NCI-H2081 treated with DMSO at 0.1 percent for 48 hours (cell line): Measurements from ENCODE around the gene LANCL3.

Experiments
- DNase-seq: peaks from one replicate; lab custom pipeline; 2025; lab: John Stamatoyannopoulos, UW

Gene LANCL3

GRCh38 chrX:37684426-37684825, 113.0 kb downstream of the LANCL3 start:
- DNase-seq: no peak

GRCh38 chrX:37684973-37685372, 113.5 kb downstream of the LANCL3 start:
- no peak for DNase-seq

GRCh38 chrX:37685381-37686359, 114.2 kb downstream of the LANCL3 start, which contains the start of gene XK:
Gene XK, plus strand, starts transcription at chrX:37685791. Its CDS starts 171 bp downstream, at chrX:37685962.
- no peak for DNase-seq

GRCh38 chrX:37686369-37686995, 115.0 kb downstream of the LANCL3 start:
- DNase-seq: no peak

- DNase-seq: no peak
Measured at GRCh38 chrX:37686996-37687395, 115.5 kb downstream of the LANCL3 start.

- DNase-seq: no peak
Measured at GRCh38 chrX:37690119-37690518, 118.7 kb downstream of the LANCL3 start.

- DNase-seq: no peak
Measured at GRCh38 chrX:37692918-37693317, 121.5 kb downstream of the LANCL3 start.

GRCh38 chrX:37697169-37697760, 125.8 kb downstream of the LANCL3 start:
- DNase-seq: no peak

- no peak for DNase-seq
Measured at GRCh38 chrX:37701588-37701987, 130.1 kb downstream of the LANCL3 start.

- no peak for DNase-seq
Measured at GRCh38 chrX:37711991-37712390, 140.5 kb downstream of the LANCL3 start.

GRCh38 chrX:37712458-37712857, 141.0 kb downstream of the LANCL3 start:
- no peak for DNase-seq

GRCh38 chrX:37714479-37714878, 143.0 kb downstream of the LANCL3 start:
- no peak for DNase-seq

- DNase-seq: no peak
Measured at GRCh38 chrX:37716602-37717001, 145.1 kb downstream of the LANCL3 start.

GRCh38 chrX:37717708-37718107, 146.2 kb downstream of the LANCL3 start:
- no peak for DNase-seq

GRCh38 chrX:37722595-37722994, 151.1 kb downstream of the LANCL3 start:
- no peak for DNase-seq

- no peak for DNase-seq
Measured at GRCh38 chrX:37726346-37726745, 154.9 kb downstream of the LANCL3 start.
